HAP-1 (cell line): ENCODE measurements around the gene FAM156B.
"Not testable (repeated sequence)": the region's sequence is repeated elsewhere in the genome, so short reads cannot be mapped to it uniquely, and the experiment has no call there.

ENCODE experiments used
- DNase-seq, 2 experiments: peaks; one replicate each; pipeline ENCODE4 v3.0.0-alpha.2; 2016 to 2020; ENCODE audit warnings: low spot score in 2 of 2
- H3K27me3 ChIP-seq: fragments of 250-450 bp; sonication (Bioruptor Pico); 2 replicates; pipeline ENCODE4 v1.5.1; 2020; ENCODE audit warnings: low read depth, mild to moderate bottlenecking, moderate library complexity
- H3K36me3 ChIP-seq: fragments of 250-450 bp; sonication (Bioruptor Pico); replicated peaks from 2 replicates; pipeline ENCODE4 v1.5.1; 2020; ENCODE audit warnings: mild to moderate bottlenecking
- H3K4me1 ChIP-seq: fragments of 250-450 bp; sonication (Bioruptor Pico); 2 replicates; pipeline ENCODE4 v1.5.1; 2020; ENCODE audit warnings: mild to moderate bottlenecking
- H3K4me3 ChIP-seq: fragments of 250-450 bp; sonication (Bioruptor Pico); 2 replicates; pipeline ENCODE4 v1.5.1; 2020; ENCODE audit warnings: mild to moderate bottlenecking, moderate library complexity
- H3K9me3 ChIP-seq: fragments of 250-450 bp; sonication (Bioruptor Pico); 2 replicates; pipeline ENCODE4 v1.5.1; 2020; ENCODE audit warnings: mild to moderate bottlenecking, moderate library complexity
- in situ Hi-C: fragments of 300-500 bp; cut with MboI; formaldehyde crosslinking; loops from 3 replicates; pipeline ENCODE4 v1.14.3; 2020; ENCODE audit warnings: low sequenced_read_pairs, inconsistent platforms, mixed read lengths

FAM156B gene, protein sequence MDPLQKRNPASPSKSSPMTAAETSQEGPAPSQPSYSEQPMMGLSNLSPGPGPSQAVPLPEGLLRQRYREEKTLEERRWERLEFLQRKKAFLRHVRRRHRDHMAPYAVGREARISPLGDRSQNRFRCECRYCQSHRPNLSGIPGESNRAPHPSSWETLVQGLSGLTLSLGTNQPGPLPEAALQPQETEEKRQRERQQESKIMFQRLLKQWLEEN

DNA sequence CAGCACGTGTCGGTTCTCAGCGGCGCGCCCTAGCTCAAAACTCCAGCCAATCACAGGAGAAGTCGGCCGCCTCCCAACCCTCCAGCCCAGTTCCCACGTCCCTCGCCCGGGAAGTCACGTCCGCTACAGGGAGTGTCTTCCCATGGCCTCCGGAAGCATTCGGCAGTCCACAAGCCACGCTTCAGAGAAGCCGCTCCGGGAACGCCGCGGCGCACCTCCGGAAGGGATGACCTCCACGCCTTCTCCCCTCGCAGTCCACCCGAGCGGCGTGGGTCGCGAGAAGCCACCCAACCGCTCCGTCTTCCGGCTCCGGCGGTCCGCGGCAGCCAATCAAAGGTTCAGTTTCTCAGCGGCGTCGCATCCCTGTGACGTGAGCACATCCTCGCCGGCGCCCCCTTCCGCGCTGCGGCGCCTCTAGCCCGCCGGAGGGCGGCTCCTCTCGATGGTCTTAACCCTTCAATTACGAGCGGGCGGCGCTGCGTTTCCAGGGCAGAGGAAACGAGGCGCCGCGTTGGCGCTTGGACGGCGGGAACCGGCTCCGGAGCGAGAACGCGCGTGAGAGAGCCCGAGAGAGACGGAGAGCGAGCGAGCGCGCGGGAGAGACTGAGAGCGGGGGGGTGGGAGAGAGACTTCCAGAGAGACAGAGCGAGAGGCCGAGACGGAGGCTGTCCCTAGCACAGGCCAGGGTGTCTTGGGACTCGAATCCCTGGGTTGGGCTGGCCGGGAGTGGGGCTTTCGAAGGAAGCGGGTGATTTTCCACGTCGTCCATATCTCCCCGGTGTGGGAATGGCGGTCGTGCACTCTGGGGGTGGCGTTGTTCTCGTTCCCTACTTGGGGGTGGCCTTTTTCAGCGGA is at the start of gene FAM156B:
Gene FAM156B (plus strand): TSS at position 476 of the 855 bp plus-strand sequence. CDS start 9,896 bp downstream, outside the sequence.
- DNase-seq, H3K4me3 ChIP-seq, in situ Hi-C loops, H3K27me3 ChIP-seq, H3K36me3 ChIP-seq, H3K4me1 ChIP-seq, H3K9me3 ChIP-seq: not testable (repeated sequence)

DNA sequence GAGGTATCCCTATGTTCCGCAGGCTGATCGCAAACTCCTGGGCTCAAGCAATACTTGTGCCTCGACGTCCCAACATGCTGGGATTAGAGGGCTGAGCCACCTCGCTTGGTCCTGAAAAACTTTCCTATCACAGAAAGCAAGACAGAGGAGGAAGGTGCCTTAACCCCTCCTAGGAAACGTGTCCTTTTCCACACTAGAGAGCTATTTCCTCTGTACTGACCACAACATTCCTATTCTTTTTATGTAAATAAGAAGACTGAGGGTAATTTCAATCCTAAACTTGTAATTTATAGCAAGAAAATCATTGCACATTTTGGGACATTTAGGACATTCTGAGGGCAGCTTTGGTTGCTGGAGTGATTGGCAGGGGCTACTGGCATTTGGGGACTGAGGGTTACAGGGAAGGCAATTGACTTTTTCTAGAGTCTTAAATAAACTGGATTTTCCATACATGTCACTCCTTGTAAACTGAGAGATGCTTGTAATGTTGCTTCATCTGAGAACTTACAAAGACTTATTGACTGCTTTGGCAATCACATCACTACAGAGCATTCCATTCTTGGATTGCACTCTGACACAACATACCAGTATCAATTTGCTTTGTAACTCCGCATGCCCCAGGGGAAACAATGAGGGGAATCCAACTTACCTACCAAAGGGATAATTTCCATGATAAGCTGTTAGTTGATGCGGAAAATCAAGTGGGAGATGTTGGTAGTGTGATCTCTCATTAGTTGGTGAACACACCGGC is 44.8 kb upstream of the FAM156B start:
- in situ Hi-C loops, result loop anchor here (25.0 kb wide), 1 partner anchor 265 kb away; no protein-coding TSS in a partner anchor
- no peaks in the 10 kb centered on the region for H3K9me3 ChIP-seq
- peaks cover 5% of the 10 kb centered on the region; the same call in 1 of the 2 replicates for H3K27me3 ChIP-seq
- no peaks in the 10 kb centered on the region for H3K4me1 ChIP-seq
- H3K36me3 ChIP-seq, result no peaks in the 10 kb centered on the region
- no peak overlapping the region for H3K4me3 ChIP-seq
- no peak for DNase-seq

DNA sequence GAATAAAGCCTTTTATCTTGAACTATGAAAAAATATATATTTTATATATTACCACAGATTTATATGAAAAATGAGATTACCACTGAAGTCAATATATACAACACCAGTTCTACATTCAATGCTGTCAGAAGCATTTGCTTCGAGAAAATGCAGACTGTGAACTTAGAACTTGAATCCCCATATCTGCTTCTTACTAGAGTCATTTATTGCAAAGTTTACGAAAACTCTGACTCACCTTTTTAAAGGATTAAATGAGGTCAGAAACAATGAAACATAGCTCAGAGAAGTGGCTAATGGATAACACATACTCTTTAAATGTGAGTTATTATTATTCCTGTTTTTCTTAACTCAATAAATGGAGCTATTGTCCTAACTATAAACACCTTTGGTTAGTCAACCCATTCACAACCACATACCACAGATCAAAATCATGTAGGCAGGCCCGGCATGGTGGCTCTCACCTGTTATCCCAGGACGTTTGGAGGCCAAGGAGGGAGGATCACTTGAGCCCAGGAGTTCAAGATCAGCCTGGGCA is 40.1 kb upstream of the FAM156B start:
- H3K4me1 ChIP-seq, H3K9me3 ChIP-seq, H3K36me3 ChIP-seq, H3K4me3 ChIP-seq, DNase-seq, H3K27me3 ChIP-seq: not testable (repeated sequence)
- in situ Hi-C loops, result loop anchor here (25.0 kb wide), 1 partner anchor 270 kb away; no protein-coding TSS in a partner anchor

DNA sequence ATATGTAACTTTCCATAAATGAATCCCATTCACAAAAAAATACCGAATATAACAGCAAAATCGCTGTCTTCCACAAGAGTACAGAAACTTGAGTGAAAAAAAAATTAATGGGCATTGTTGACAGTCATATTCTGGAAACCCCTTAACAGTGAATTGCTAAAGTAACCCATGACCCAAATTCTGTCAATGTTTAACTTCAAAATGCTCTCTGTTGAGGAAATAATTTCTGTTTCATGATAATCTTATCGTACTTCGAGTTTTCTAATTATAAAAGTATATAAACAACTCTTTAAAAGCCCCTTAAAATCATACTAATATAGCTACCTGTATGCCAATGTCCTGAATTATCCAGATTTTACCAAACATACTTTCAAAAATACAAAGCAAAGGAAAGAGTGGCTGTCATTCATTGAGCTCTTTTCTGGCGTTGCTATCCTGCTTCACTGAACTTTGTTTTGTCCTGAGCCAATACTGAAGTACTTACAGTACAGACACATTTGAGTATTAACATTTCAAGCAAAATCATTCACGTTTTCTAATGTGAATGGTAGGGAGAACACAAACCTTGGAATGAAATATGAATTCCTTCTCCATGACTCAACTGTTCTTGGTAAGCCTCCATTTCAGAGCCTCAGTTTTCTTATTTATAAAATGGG is 31.7 kb upstream of the FAM156B start:
- in situ Hi-C loops, result loop anchor here (25.0 kb wide), 1 partner anchor 278 kb away; no protein-coding TSS in a partner anchor
- no peaks in the 10 kb centered on the region for H3K4me1 ChIP-seq
- no peak for DNase-seq
- H3K4me3 ChIP-seq, result no peak overlapping the region
- no peaks in the 10 kb centered on the region for H3K9me3 ChIP-seq
- no peaks in the 10 kb centered on the region for H3K36me3 ChIP-seq
- H3K27me3 ChIP-seq, result peaks cover 23% of the 10 kb centered on the region

DNA sequence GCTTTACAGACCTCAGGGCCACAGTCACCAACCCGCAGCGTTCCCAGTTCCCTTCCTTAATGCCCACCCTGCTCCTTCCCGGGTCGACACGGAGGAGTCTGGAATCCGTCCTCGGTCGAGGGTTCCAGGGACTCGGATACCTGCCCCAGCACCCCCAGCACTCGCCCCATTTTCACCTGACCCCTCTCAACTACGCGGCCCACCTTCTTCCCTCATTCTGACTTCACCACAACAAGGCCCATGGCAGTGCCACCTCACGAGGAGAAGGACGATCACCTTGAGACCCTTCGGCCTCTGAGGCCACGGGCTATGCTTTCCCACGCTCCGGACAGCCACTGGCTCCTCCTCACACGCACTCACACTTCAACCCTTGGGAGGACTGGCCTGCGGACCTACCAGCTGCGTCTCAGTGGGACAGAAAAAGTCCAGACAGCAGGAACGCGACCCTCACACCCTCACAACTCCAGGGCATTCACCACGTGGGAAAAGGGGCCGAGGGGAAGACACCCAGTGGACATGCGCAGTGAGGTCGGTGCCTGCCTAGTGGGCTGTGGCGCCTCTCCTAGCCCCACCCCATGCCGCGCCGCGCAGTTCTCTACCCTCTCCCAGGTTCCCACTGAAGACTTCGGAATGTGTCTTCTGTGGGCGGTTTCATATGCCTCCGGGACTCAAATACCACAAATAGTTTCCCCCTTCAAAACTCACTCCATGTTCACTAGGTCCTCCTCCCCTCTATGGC is 29.4 kb upstream of the FAM156B start, which contains the start of gene XAGE3:
Gene XAGE3 (minus strand): TSS at position 474 of the 739 bp plus-strand sequence. CDS start 950 bp downstream, outside the sequence.
- in situ Hi-C loops, result loop anchor here (25.0 kb wide), 1 partner anchor 280 kb away; no protein-coding TSS in a partner anchor
- H3K9me3 ChIP-seq, result no peaks in the 10 kb centered on the region
- no peak within 1 kb of the TSS for H3K4me3 ChIP-seq
- no peaks in the 10 kb centered on the region for H3K36me3 ChIP-seq
- H3K27me3 ChIP-seq, result peaks cover 22% of the 10 kb centered on the region
- H3K4me1 ChIP-seq, result no peaks in the 10 kb centered on the region
- DNase-seq, result no peak

DNA sequence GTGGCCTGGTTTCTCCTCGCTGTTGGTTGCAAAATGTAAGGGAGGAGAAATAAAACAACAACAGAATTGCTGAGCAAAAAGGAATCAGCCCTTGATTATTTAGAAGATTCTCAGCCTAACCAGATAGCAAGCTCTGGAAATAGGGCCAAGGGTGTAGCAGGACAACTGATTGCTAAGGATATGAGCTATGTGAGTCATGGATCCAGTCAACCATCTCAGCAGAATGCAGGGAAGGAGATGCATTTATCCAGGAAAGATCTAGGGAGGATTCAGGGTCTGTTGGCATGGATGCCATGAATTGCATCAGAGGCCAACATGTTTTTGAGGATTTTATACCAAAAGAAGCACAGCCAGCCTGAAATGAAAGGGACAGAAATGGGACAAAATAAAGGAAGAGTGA is 27.1 kb upstream of the FAM156B start:
- no peaks in the 10 kb centered on the region for H3K4me1 ChIP-seq
- in situ Hi-C loops, result loop anchor here (25.0 kb wide), 1 partner anchor 283 kb away; no protein-coding TSS in a partner anchor
- no peak overlapping the region for H3K4me3 ChIP-seq
- no peaks in the 10 kb centered on the region for H3K36me3 ChIP-seq
- no peak for DNase-seq
- H3K27me3 ChIP-seq, result peaks cover 12% of the 10 kb centered on the region
- no peaks in the 10 kb centered on the region for H3K9me3 ChIP-seq

DNA sequence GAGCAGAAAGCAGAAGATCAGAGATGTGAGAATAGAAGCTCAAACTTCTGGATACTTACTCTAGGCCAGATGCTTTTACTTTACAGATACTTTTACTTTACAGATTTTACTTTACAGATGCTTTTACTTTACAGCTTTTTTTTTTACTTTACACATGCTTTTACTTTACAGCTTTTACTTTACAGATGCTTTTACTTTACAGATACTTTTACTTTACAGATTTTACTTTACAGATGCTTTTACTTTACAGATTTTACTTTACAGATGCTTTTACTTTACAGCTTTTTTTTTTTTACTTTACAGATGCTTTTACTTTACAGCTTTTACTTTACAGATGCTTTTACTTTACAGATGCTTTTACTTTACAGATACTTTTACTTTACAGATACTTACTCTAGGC is 23.3 kb upstream of the FAM156B start:
- in situ Hi-C loops, result loop anchor here (25.0 kb wide), 1 partner anchor 287 kb away; no protein-coding TSS in a partner anchor
- H3K9me3 ChIP-seq, H3K4me1 ChIP-seq, H3K4me3 ChIP-seq, H3K36me3 ChIP-seq, DNase-seq, H3K27me3 ChIP-seq: not testable (repeated sequence)

DNA sequence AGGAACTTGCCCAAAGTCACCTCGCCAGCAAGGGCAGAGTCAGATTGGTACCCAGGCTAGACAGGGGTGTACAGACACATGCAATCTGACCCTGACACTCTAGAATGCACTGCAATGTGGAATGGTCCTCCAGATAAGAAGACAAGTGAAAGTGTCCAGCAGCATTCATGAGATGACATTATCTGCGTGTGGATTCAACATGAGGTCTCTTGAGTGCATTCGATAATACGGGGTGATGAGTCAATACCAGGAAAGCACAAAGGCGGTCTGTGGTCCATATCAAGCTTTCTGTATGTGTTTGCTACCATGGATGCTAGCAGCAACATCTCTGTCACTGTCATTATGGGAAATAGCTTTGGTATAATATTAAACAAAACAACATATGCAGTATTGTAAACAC is 22.5 kb upstream of the FAM156B start:
- in situ Hi-C loops, result loop anchor here (25.0 kb wide), 1 partner anchor 287 kb away; no protein-coding TSS in a partner anchor

DNA sequence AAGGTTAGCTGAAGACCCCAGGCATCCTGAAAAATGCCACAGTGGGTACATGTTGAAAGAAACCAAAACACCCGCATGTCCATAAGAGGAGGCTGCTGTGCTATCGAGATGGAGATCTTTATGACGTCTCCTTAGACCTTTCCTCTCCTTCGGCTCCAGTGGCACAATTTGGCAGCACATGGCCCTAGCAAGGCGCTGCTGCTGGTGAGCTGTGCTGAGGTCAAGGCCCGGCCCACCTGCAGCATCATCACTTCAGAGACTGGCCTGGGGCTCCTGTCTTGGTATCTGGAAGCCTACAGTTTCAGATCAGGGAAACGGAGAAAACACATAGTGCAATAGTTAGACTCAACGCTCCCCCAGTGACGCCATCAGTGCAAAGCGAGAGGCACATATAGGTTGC is 21.7 kb upstream of the FAM156B start:
- in situ Hi-C loops, result not testable (repeated sequence)

More for the DNA sequence above, 22.5 kb upstream of the FAM156B start:
- DNase-seq, result no peak
- Histone ChIP-seq H3K36me3 (no peaks in the 10 kb centered on the region), H3K27me3 (peaks cover 7% of the 10 kb centered on the region), H3K4me1 (no peaks in the 10 kb centered on the region), H3K9me3 (no peaks in the 10 kb centered on the region), H3K4me3 (no peak overlapping the region)

DNA sequence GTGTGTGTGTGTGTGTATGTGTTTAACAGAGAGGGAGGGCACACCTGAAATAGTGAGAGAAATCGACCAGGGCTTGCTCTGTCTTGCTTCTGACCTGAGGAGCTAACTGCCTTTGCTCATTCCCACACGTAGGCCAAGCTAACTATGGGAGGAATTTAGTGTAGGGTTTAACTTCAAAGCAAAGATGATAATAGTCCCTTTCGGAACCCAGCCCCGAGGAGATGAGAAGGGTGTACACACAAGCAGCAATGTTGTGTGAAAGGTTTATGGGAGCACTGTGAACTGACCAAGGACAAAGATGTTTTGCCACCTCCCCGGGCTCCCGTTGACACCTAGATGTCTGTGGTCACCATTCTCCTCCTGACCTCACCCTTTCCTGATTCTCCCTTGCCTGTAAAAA is 20.7 kb upstream of the FAM156B start:
- H3K4me3 ChIP-seq, H3K27me3 ChIP-seq, H3K9me3 ChIP-seq, H3K36me3 ChIP-seq, H3K4me1 ChIP-seq, in situ Hi-C loops, DNase-seq: not testable (repeated sequence)

More for the DNA sequence above, 21.7 kb upstream of the FAM156B start:
- H3K4me1 ChIP-seq, H3K36me3 ChIP-seq, H3K27me3 ChIP-seq, DNase-seq, H3K4me3 ChIP-seq, H3K9me3 ChIP-seq: not testable (repeated sequence)

DNA sequence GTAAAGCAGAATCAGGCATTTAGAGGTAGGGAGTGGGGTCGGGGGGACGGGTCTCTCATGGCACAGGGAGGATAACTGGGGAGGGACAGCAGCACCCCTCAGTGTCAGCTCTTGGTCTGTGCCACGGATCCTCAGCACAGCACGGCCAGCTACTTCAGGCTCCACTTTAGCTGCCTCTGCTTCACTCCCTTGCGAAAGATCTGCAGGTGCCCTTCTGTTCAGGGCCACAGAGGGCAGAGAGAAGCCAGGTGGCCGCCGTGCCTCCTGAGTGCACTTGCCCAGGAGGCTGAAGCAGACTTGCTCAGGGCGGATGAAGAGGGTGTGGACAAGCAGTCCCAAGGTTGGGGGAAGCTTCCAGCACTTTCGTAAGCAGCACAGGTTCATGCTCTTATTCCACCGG is 9.7 kb upstream of the FAM156B start:
- H3K4me3 ChIP-seq, DNase-seq, H3K27me3 ChIP-seq, H3K36me3 ChIP-seq, in situ Hi-C loops, H3K9me3 ChIP-seq, H3K4me1 ChIP-seq: not testable (repeated sequence)

DNA sequence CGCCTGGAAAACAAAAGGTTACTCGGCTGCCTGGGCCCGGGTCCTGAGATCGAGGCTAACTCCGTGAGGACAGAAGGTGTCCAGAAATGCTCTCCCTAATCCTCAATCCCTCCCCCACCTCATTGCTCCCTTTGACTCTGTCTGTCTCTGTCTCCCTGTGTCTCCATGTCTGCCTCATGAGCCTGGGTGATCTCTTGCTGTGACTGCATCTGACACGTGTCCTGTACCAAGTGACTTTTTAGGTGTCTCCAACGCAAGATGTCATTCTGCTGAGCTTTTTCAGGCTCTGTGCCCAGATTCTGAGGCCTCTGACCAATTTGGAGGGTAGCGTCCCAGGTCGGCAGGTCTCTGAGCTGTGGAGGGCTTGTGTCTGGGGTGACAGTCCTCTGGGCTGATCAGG is 9.0 kb upstream of the FAM156B start:
- H3K36me3 ChIP-seq, H3K9me3 ChIP-seq, H3K4me3 ChIP-seq, DNase-seq, in situ Hi-C loops, H3K4me1 ChIP-seq, H3K27me3 ChIP-seq: not testable (repeated sequence)
